MCF 10A (cell line): ENCODE measurements around the gene NUP88. TPM values are rescaled to one million over a fixed set of nuclear protein-coding genes. Genes with fewer than 3 reads are reported as not detected.

Experiments used
- BruUV-seq: library from RNA; stranded (reverse); fragments of 400-500 nt; replicated peaks from 2 replicates; lab custom pipeline; 2021; lab: Mats Ljungman, UMichigan
- CTCF ChIA-PET: fragments of 300-600 bp; sonication (Branson Sonifier 250); formaldehyde crosslinking; extraction: SDS; loops from one replicate; lab custom pipeline; 2021; ENCODE audit warnings: antibody characterized with exemption, inconsistent platforms; lab: Yijun Ruan, JAX
- POLR2A ChIA-PET: fragments of 300-600, 350-650 bp; sonication (Branson Sonifier 250); formaldehyde crosslinking; extraction: SDS; loops from one replicate; lab custom pipeline; 2020; ENCODE audit warnings: antibody characterized with exemption, inconsistent platforms; lab: Yijun Ruan, JAX
- DNase-seq: peaks from one replicate; pipeline ENCODE4 v3.0.0-alpha.2; 2018; ENCODE audit not compliant: unreplicated experiment
- H3K27ac Mint-ChIP-seq: one replicate; pipeline ENCODE4 v1.8.0; 2022; ENCODE audit warnings: mild to moderate bottlenecking, low read depth, mixed read lengths; ENCODE audit not compliant: unreplicated experiment
- H3K27me3 Mint-ChIP-seq: one replicate; pipeline ENCODE4 v1.8.0; 2022; ENCODE audit warnings: mixed read lengths; ENCODE audit not compliant: insufficient read depth, unreplicated experiment
- H3K36me3 Mint-ChIP-seq: one replicate; pipeline ENCODE4 v1.8.0; 2022; ENCODE audit warnings: mild to moderate bottlenecking, moderate library complexity, mixed read lengths; ENCODE audit not compliant: insufficient read depth, unreplicated experiment
- H3K4me1 Mint-ChIP-seq: one replicate; pipeline ENCODE4 v1.8.0; 2022; ENCODE audit warnings: mixed read lengths; ENCODE audit not compliant: insufficient read depth, unreplicated experiment
- H3K4me3 Mint-ChIP-seq: one replicate; pipeline ENCODE4 v1.8.0; 2022; ENCODE audit warnings: mild to moderate bottlenecking, moderate library complexity, mixed read lengths; ENCODE audit not compliant: unreplicated experiment
- H3K9me3 Mint-ChIP-seq: one replicate; pipeline ENCODE4 v1.8.0; 2022; ENCODE audit warnings: mixed read lengths; ENCODE audit not compliant: unreplicated experiment
- intact Hi-C: fragments of 100-400 bp; cut with micrococcal nuclease; formaldehyde crosslinking; loops from 2 replicates; pipeline ENCODE4 v1.14.1; 2022
- total RNA-seq: library from RNA; stranded (reverse); gene quantifications from 2 replicates; pipeline ENCODE4 v1.2.3, GENCODE V29; 2022
- TF ChIP-seq, protein P1 (sequence below): fragments of 200-600 bp; IDR thresholded peaks from one replicate; pipeline ENCODE4 v1.8.0; 2022; ENCODE audit warnings: antibody characterized with exemption, mild to moderate bottlenecking; ENCODE audit not compliant: unreplicated experiment

Gene NUP88
- total RNA-seq, 1 experiment from 2014 or later = 89.2 TPM

GRCh38 chr17:5466295-5466694, 46.8 kb upstream of the NUP88 start:
- intact Hi-C loops = no loop called here
- peaks cover 33% of the 10 kb centered on the region for H3K4me1 Mint-ChIP-seq

GRCh38 chr17:5464717-5465507, 45.5 kb upstream of the NUP88 start:
- peak overlapping the region; percentile 4 for H3K27ac Mint-ChIP-seq
- intact Hi-C loops = no loop called here
- H3K9me3 Mint-ChIP-seq = no peaks in the 10 kb centered on the region
- BruUV-seq = no TSS peak
- no peak overlapping the region for H3K4me3 Mint-ChIP-seq
- H3K27me3 Mint-ChIP-seq = no peaks in the 10 kb centered on the region
- ChIA-PET POLR2A (interaction anchor here (0.7 kb wide), 1 partner anchor 26 kb away, joined by 3 read pairs; no protein-coding TSS in a partner anchor), CTCF (no interaction called here)
- no peak for DNase-seq
- H3K36me3 Mint-ChIP-seq = peaks cover 42% of the 10 kb centered on the region
- TF ChIP-seq, protein P1, sequence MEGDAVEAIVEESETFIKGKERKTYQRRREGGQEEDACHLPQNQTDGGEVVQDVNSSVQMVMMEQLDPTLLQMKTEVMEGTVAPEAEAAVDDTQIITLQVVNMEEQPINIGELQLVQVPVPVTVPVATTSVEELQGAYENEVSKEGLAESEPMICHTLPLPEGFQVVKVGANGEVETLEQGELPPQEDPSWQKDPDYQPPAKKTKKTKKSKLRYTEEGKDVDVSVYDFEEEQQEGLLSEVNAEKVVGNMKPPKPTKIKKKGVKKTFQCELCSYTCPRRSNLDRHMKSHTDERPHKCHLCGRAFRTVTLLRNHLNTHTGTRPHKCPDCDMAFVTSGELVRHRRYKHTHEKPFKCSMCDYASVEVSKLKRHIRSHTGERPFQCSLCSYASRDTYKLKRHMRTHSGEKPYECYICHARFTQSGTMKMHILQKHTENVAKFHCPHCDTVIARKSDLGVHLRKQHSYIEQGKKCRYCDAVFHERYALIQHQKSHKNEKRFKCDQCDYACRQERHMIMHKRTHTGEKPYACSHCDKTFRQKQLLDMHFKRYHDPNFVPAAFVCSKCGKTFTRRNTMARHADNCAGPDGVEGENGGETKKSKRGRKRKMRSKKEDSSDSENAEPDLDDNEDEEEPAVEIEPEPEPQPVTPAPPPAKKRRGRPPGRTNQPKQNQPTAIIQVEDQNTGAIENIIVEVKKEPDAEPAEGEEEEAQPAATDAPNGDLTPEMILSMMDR = no peak
- peaks cover 33% of the 10 kb centered on the region for H3K4me1 Mint-ChIP-seq

More at GRCh38 chr17:5466295-5466694, 46.8 kb upstream of the NUP88 start:
- POLR2A ChIA-PET = interaction anchor here (0.6 to 6.7 kb wide), 7 partner anchors 20 to 1943 kb away, joined by 3 to 108 read pairs (median 6); partner anchors contain the start of genes C1QBP, DERL2, MIS12 and NUP88
- H3K36me3 Mint-ChIP-seq = peaks cover 36% of the 10 kb centered on the region
- TF ChIP-seq, protein P1 = no peak
- no TSS peak for BruUV-seq
- CTCF ChIA-PET = interaction anchor here (0.8 to 1.0 kb wide), 3 partner anchors 19 to 452 kb away, joined by 3 to 5 read pairs (median 4); no protein-coding TSS in a partner anchor
- no peaks in the 10 kb centered on the region for H3K9me3 Mint-ChIP-seq
- peak overlapping the region; percentile 92 for H3K4me3 Mint-ChIP-seq
- no peaks in the 10 kb centered on the region for H3K27me3 Mint-ChIP-seq
- DNase-seq = no peak
- peak overlapping the region; percentile 93 for H3K27ac Mint-ChIP-seq

- ChIA-PET POLR2A (interaction anchor here (0.7 kb wide), 1 partner anchor 882 kb away, joined by 4 read pairs; no protein-coding TSS in a partner anchor), CTCF (no interaction called here)
- Mint-ChIP-seq H3K36me3 (peaks cover 95% of the 10 kb centered on the region), H3K9me3 (no peaks in the 10 kb centered on the region), H3K27ac (no peak overlapping the region), H3K4me1 (no peaks in the 10 kb centered on the region), H3K27me3 (no peaks in the 10 kb centered on the region), H3K4me3 (no peak overlapping the region)
- TF ChIP-seq, protein P1 = no peak
- BruUV-seq = no TSS peak
- DNase-seq = no peak
- intact Hi-C loops = no loop called here
Observed at GRCh38 chr17:5446786-5447185, 27.3 kb upstream of the NUP88 start.

- intact Hi-C loops = no loop called here
- BruUV-seq = no TSS peak
Observed at GRCh38 chr17:5444209-5444608, 24.7 kb upstream of the NUP88 start.

More at GRCh38 chr17:5444209-5444608, 24.7 kb upstream of the NUP88 start:
- Mint-ChIP-seq H3K4me3 (no peak overlapping the region), H3K27ac (no peak overlapping the region), H3K4me1 (peaks cover 5% of the 10 kb centered on the region), H3K27me3 (no peaks in the 10 kb centered on the region), H3K9me3 (no peaks in the 10 kb centered on the region), H3K36me3 (peaks cover 76% of the 10 kb centered on the region)
- ChIA-PET CTCF (interaction anchor here (0.6 kb wide), 1 partner anchor 18 kb away, joined by 6 read pairs; no protein-coding TSS in a partner anchor), POLR2A (interaction anchor here (0.7 to 0.8 kb wide), 3 partner anchors 16 to 35 kb away, joined by 3 to 4 read pairs (median 3); no protein-coding TSS in a partner anchor)
- TF ChIP-seq, protein P1 = no peak
- no peak for DNase-seq
